Middle frontal gyrus (tissue), 1 donor: ENCODE measurements around the gene VPS9D1.
"Not testable (repeated sequence)": the region's sequence is repeated elsewhere in the genome, so short reads cannot be mapped to it uniquely, and the experiment has no call there.

Source experiments
- DNase-seq: peaks from one replicate; pipeline ENCODE4 v3.0.0-alpha.2; 2015; ENCODE audit warnings: low spot score; ENCODE audit errors: extremely low spot score

Gene VPS9D1

GRCh38 chr16:89664238-89664637 lies 56.5 kb downstream of the VPS9D1 start:
- not testable (repeated sequence) for DNase-seq

GRCh38 chr16:89661215-89661614 lies 59.5 kb downstream of the VPS9D1 start:
- no peak for DNase-seq

- no peak for DNase-seq
These were observed 60.6 kb downstream of the VPS9D1 start for GRCh38 chr16:89660146-89660545.

- no peak for DNase-seq
These were observed 62.3 kb downstream of the VPS9D1 start for GRCh38 chr16:89658221-89658879.

GRCh38 chr16:89657442-89658220 lies 63.1 kb downstream of the VPS9D1 start, which contains the start of the genes CHMP1A and SPATA33:
Gene CHMP1A, minus strand, starts transcription at chr16:89657708. Its CDS starts 120 bp downstream, at chr16:89657588.
Gene SPATA33, plus strand, starts transcription at chr16:89657836. Its CDS starts 76 bp downstream, at chr16:89657912.
- peak; percentile 77 for DNase-seq
